Keratinocyte (primary cell): Measurements from ENCODE around the gene POU6F2. TPM values are rescaled to one million over a fixed set of nuclear protein-coding genes. Genes with fewer than 3 reads are reported as not detected.

Source experiments
- DNase-seq: peaks from one replicate; pipeline ENCODE4 v3.0.0-alpha.2; 2011; ENCODE audit warnings: low read depth, missing footprints, low spot score
- FAIRE-seq: peaks from 2 replicates; lab custom pipeline; 2011; peaks lifted over from hg19 to GRCh38; lab: Jason Lieb, UNC
- H2AFZ ChIP-seq: 2 replicates; pipeline ENCODE4 v1.6.0; 2012; ENCODE audit warnings: low read length, control low read depth, inconsistent platforms; ENCODE audit not compliant: control insufficient read depth
- H3K27ac ChIP-seq: 2 replicates; pipeline ENCODE4 v1.5.1; 2011; ENCODE audit warnings: low read length; ENCODE audit not compliant: control insufficient read depth, insufficient read depth
- H3K27me3 ChIP-seq: 3 replicates; pipeline ENCODE4 v1.6.0; 2011; ENCODE audit warnings: low read length; ENCODE audit not compliant: control insufficient read depth, insufficient read depth; ENCODE audit errors: extremely low read depth
- H3K36me3 ChIP-seq, 2 experiments: 2 replicates in 1 of 2; 3 replicates in 1 of 2; pipeline ENCODE4 v1.5.1; 2011; ENCODE audit warnings: low read length in 2 of 2, mild to moderate bottlenecking in 1 of 2; ENCODE audit not compliant: control insufficient read depth in 2 of 2, insufficient read depth in 2 of 2; ENCODE audit errors: extremely low read depth in 1 of 2
- H3K4me1 ChIP-seq: 3 replicates; pipeline ENCODE4 v1.5.1; 2011; ENCODE audit warnings: low read length; ENCODE audit not compliant: control insufficient read depth, insufficient read depth; ENCODE audit errors: extremely low read depth
- H3K4me2 ChIP-seq: 3 replicates; pipeline ENCODE4 v1.6.0; 2011; ENCODE audit warnings: low read depth, low read length; ENCODE audit not compliant: control insufficient read depth, insufficient read depth; ENCODE audit errors: extremely low read depth
- H3K4me3 ChIP-seq, 3 experiments: fragments of 200-600 bp in 1 of 3; sonication (generic) in 1 of 3; 2 replicates in 2 of 3; 3 replicates in 1 of 3; pipeline ENCODE4 v1.5.1; 2011 to 2016; ENCODE audit warnings: low read length in 3 of 3, mild to moderate bottlenecking in 3 of 3, control low read depth in 2 of 3, inconsistent platforms in 1 of 3, low read depth in 1 of 3, mixed read lengths in 1 of 3, mixed run types in 1 of 3, moderate library complexity in 1 of 3; ENCODE audit not compliant: control insufficient read depth in 2 of 3, insufficient read depth in 2 of 3; ENCODE audit errors: extremely low read depth in 1 of 3
- H3K79me2 ChIP-seq: 2 replicates; pipeline ENCODE4 v1.6.0; 2012; ENCODE audit warnings: low read length; ENCODE audit not compliant: control insufficient read depth, insufficient read depth
- H3K9ac ChIP-seq: 3 replicates; pipeline ENCODE4 v1.6.0; 2011; ENCODE audit warnings: low read length; ENCODE audit not compliant: control insufficient read depth, insufficient read depth; ENCODE audit errors: extremely low read depth
- H3K9me1 ChIP-seq: 3 replicates; pipeline ENCODE4 v1.6.0; 2011; ENCODE audit warnings: low read length; ENCODE audit not compliant: control insufficient read depth, insufficient read depth; ENCODE audit errors: extremely low read depth
- H3K9me3 ChIP-seq: 2 replicates; pipeline ENCODE4 v1.5.1; 2012; ENCODE audit warnings: low read depth, low read length; ENCODE audit not compliant: control insufficient read depth
- H4K20me1 ChIP-seq: 3 replicates; pipeline ENCODE4 v1.6.0; 2011; ENCODE audit warnings: low read length; ENCODE audit not compliant: control insufficient read depth, insufficient read depth; ENCODE audit errors: extremely low read depth
- EZH2 ChIP-seq: IDR thresholded peaks from one replicate; pipeline ENCODE4 v1.6.1; 2012; ENCODE audit warnings: inconsistent platforms, mild to moderate bottlenecking, low read length, moderate library complexity
- dilution Hi-C: fragments of 300-500 bp; cut with MboI; formaldehyde crosslinking; loops from one replicate; pipeline ENCODE4 v1.7.0; 2020; ENCODE audit warnings: low sequenced_read_pairs; ENCODE audit not compliant: extremely low pct_ligation_motif_present
- polyA plus RNA-seq, 5 experiments: library from polyadenylated mRNA; depleted of rRNA in 3 of 5; stranded (reverse) in 3 of 5; stranded (forward) in 1 of 5; unstranded in 1 of 5; fragments of >200 nt; gene quantifications; 1 replicate in 1 of 5; 2 replicates in 3 of 5; 3 replicates in 1 of 5; pipeline versions ENCODE4 v1.2.1 to v1.2.3, GENCODE V29; 2011 to 2012; ENCODE audit warnings: missing spikeins in 2 of 5, low read depth in 1 of 5, low replicate concordance in 1 of 5
- TF ChIP-seq, protein P1 (sequence below), 3 experiments: IDR thresholded peaks in 1 of 3; conservative IDR thresholded peaks in 1 of 3; optimal IDR thresholded peaks in 1 of 3; 2 replicates in 2 of 3; 3 replicates in 1 of 3; pipeline versions ENCODE3 to v1.5.1; 2011; ENCODE audit warnings: low read length in 3 of 3, mild to moderate bottlenecking in 3 of 3, moderate library complexity in 2 of 3, control low read depth in 1 of 3, inconsistent platforms in 1 of 3; ENCODE audit not compliant: insufficient read depth in 2 of 3; ENCODE audit errors: extremely low read depth in 1 of 3

The POU6F2 gene
- polyA plus RNA-seq, 1 donor (not counting 4 experiments of a cell fraction or from before 2014, with no cell fraction given) = not detected

DNA sequence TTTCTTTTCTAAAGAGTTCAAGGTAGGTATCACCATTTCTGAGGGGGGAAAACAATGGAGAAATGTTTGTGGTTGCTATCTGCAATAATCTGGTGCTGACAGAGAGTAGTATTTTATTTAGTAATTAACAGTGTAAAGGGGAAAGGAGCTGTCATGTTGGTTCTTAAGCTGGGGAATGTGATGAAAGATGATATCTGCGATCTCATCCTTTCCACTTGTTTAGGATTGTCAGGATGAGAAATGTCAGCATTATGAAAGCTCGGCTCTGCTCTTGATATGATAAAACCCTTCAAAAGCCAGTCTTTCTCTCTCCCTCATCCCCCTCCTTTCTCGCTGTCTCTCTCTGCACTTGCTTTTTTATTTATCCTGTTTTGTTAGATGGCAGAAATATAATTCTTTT is 106.1 kb downstream of the POU6F2 start:
- Histone ChIP-seq H3K9ac (no peak overlapping the region), H2AFZ (no peak overlapping the region), H3K9me1 (no peaks in the 10 kb centered on the region), H3K4me2 (no peak overlapping the region), H3K36me3 (no peaks in the 10 kb centered on the region), H3K27me3 (peaks cover 8% of the 10 kb centered on the region), H3K27ac (no peak overlapping the region), H3K4me1 (no peaks in the 10 kb centered on the region), H4K20me1 (no peaks in the 10 kb centered on the region), H3K4me3 (no peak overlapping the region), H3K9me3 (no peaks in the 10 kb centered on the region), H3K79me2 (no peaks in the 10 kb centered on the region)
- DNase-seq (no peak), FAIRE-seq (no peak)
- TF ChIP-seq, protein P1, sequence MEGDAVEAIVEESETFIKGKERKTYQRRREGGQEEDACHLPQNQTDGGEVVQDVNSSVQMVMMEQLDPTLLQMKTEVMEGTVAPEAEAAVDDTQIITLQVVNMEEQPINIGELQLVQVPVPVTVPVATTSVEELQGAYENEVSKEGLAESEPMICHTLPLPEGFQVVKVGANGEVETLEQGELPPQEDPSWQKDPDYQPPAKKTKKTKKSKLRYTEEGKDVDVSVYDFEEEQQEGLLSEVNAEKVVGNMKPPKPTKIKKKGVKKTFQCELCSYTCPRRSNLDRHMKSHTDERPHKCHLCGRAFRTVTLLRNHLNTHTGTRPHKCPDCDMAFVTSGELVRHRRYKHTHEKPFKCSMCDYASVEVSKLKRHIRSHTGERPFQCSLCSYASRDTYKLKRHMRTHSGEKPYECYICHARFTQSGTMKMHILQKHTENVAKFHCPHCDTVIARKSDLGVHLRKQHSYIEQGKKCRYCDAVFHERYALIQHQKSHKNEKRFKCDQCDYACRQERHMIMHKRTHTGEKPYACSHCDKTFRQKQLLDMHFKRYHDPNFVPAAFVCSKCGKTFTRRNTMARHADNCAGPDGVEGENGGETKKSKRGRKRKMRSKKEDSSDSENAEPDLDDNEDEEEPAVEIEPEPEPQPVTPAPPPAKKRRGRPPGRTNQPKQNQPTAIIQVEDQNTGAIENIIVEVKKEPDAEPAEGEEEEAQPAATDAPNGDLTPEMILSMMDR (optimal IDR thresholded peaks at IDR 0.05 in 1 of 3, IDR thresholded peaks at IDR 0.05 in 1 of 3, conservative IDR thresholded peaks at IDR 0.05 in 1 of 3; ENCODE audit: extremely low read depth in 1 of 3, insufficient read depth in 2 of 3, low read length in 3 of 3) = no peak
- no peak for TF ChIP-seq EZH2
- dilution Hi-C loops = no loop called here

DNA sequence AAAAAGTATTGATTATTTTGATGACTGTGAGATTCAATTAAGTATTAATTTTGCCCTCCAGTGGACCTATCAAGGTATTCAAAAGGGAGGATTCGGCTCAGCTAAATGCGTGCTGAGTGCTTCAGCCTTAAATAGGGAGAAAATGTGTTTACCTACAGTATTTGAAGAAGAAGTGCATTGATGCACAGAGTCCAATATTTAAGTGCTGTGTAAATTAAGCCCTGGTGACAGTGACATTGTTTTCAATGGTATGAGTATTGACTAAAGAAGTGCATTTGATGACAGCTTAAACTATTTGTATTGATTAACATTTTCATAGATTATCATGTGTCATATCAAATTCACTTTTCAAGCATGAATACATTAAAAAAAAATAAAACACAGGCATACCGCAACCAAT is 106.6 kb downstream of the POU6F2 start:
- Histone ChIP-seq H3K4me2 (no peak overlapping the region), H3K36me3 (no peaks in the 10 kb centered on the region), H3K27me3 (peaks cover 8% of the 10 kb centered on the region), H3K4me3 (no peak overlapping the region), H4K20me1 (no peaks in the 10 kb centered on the region), H2AFZ (no peak overlapping the region), H3K27ac (no peak overlapping the region), H3K9me3 (no peaks in the 10 kb centered on the region), H3K79me2 (no peaks in the 10 kb centered on the region), H3K9me1 (no peaks in the 10 kb centered on the region), H3K4me1 (no peaks in the 10 kb centered on the region), H3K9ac (no peak overlapping the region)
- FAIRE-seq = no peak
- no peak for TF ChIP-seq EZH2
- TF ChIP-seq, protein P1 (optimal IDR thresholded peaks at IDR 0.05 in 1 of 3, IDR thresholded peaks at IDR 0.05 in 1 of 3, conservative IDR thresholded peaks at IDR 0.05 in 1 of 3; ENCODE audit: extremely low read depth in 1 of 3, insufficient read depth in 2 of 3, low read length in 3 of 3) = no peak
- dilution Hi-C loops = no loop called here
- no peak for DNase-seq
